MM.1S (cell line): ENCODE data around the gene FBXL13.

Experiments
- DNase-seq: peaks from one replicate; pipeline ENCODE4 v3.0.0-alpha.2; 2015
- H2AFZ ChIP-seq: fragments of 300-600 bp; sonication (generic); 2 replicates; pipeline ENCODE4 v1.6.0; 2016; ENCODE audit warnings: antibody characterized with exemption, low read length
- H3F3A ChIP-seq: fragments of 300-600 bp; sonication (generic); 2 replicates; pipeline ENCODE4 v1.6.1; 2016; ENCODE audit warnings: mild to moderate bottlenecking, antibody characterized with exemption, low read length, moderate library complexity, mixed read lengths; ENCODE audit not compliant: insufficient read depth
- H3K27ac ChIP-seq: fragments of 300-600 bp; sonication (generic); 2 replicates; pipeline ENCODE4 v1.5.1; 2016; ENCODE audit warnings: mild to moderate bottlenecking, low read length
- H3K27me3 ChIP-seq: fragments of 300-600 bp; sonication (generic); replicated peaks from 2 replicates; pipeline ENCODE4 v1.6.0; 2016; ENCODE audit warnings: low read length; ENCODE audit not compliant: insufficient read depth
- H3K36me3 ChIP-seq: fragments of 300-600 bp; sonication (generic); replicated peaks from 2 replicates; pipeline ENCODE4 v1.6.1; 2016; ENCODE audit warnings: mild to moderate bottlenecking, low read length, mixed read lengths; ENCODE audit not compliant: insufficient read depth
- H3K4me1 ChIP-seq: fragments of 300-600 bp; sonication (generic); 2 replicates; pipeline ENCODE4 v1.6.1; 2016; ENCODE audit warnings: low read length, mixed read lengths
- H3K4me2 ChIP-seq: fragments of 300-600 bp; sonication (generic); 2 replicates; pipeline ENCODE4 v1.6.0; 2016; ENCODE audit warnings: low read depth, low read length
- H3K4me3 ChIP-seq: fragments of 300-600 bp; sonication (generic); 2 replicates; pipeline ENCODE4 v1.5.1; 2016; ENCODE audit warnings: low read length, mixed read lengths
- H3K79me2 ChIP-seq: fragments of 300-600 bp; sonication (generic); 2 replicates; pipeline ENCODE4 v1.6.1; 2016; ENCODE audit warnings: mixed run types, low read length, mixed read lengths
- H3K9ac ChIP-seq: fragments of 300-600 bp; sonication (generic); 2 replicates; pipeline ENCODE4 v1.6.1; 2016; ENCODE audit warnings: low read length, mixed read lengths
- H3K9me2 ChIP-seq: fragments of 300-600 bp; sonication (generic); replicated peaks from 2 replicates; pipeline ENCODE4 v1.6.1; 2016; ENCODE audit warnings: mild to moderate bottlenecking, low read length, mixed read lengths; ENCODE audit not compliant: insufficient read depth
- H3K9me3 ChIP-seq: fragments of 300-600 bp; sonication (generic); replicated peaks from 2 replicates; pipeline ENCODE4 v1.6.1; 2016; ENCODE audit warnings: mild to moderate bottlenecking, low read length, mixed read lengths; ENCODE audit not compliant: insufficient read depth
- H4K20me1 ChIP-seq: fragments of 300-600 bp; sonication (generic); 2 replicates; pipeline ENCODE4 v1.6.1; 2016; ENCODE audit warnings: mild to moderate bottlenecking, low read length, moderate library complexity, mixed read lengths; ENCODE audit not compliant: insufficient read depth
- CTCF ChIP-seq: fragments of 300-600 bp; sonication (generic); IDR thresholded peaks from 2 replicates; pipeline ENCODE4 v1.5.1; 2016; ENCODE audit warnings: antibody characterized with exemption, low read length, mixed read lengths
- EZH2 ChIP-seq: fragments of 300-600 bp; sonication (generic); optimal IDR thresholded peaks from 2 replicates; pipeline ENCODE3; 2017; ENCODE audit warnings: low read depth, mild to moderate bottlenecking, antibody characterized with exemption, low read length, mixed read lengths
- EZH2phosphoT487 ChIP-seq: fragments of 300-600 bp; sonication (generic); IDR thresholded peaks from 2 replicates; pipeline ENCODE4 v1.6.1; 2018; ENCODE audit warnings: antibody characterized with exemption, low read length

Gene FBXL13

GRCh38 chr7:102817616-102818573 lies 256.7 kb downstream of the FBXL13 start:
- Histone ChIP-seq H3K36me3 (no peaks in the 10 kb centered on the region), H4K20me1 (no peaks in the 10 kb centered on the region), H3K27me3 (no peaks in the 10 kb centered on the region), H3K9me2 (no peaks in the 10 kb centered on the region), H3F3A (no peaks in the 10 kb centered on the region), H3K9ac (no peak overlapping the region), H3K4me1 (no peaks in the 10 kb centered on the region), H3K9me3 (no peaks in the 10 kb centered on the region), H3K4me2 (no peak overlapping the region), H2AFZ (no peak overlapping the region), H3K27ac (no peak overlapping the region), H3K79me2 (no peaks in the 10 kb centered on the region), H3K4me3 (no peak overlapping the region)
- no peak for TF ChIP-seq EZH2
- no peak for TF ChIP-seq CTCF
- no peak for TF ChIP-seq EZH2phosphoT487
- no peak for DNase-seq

DNA sequence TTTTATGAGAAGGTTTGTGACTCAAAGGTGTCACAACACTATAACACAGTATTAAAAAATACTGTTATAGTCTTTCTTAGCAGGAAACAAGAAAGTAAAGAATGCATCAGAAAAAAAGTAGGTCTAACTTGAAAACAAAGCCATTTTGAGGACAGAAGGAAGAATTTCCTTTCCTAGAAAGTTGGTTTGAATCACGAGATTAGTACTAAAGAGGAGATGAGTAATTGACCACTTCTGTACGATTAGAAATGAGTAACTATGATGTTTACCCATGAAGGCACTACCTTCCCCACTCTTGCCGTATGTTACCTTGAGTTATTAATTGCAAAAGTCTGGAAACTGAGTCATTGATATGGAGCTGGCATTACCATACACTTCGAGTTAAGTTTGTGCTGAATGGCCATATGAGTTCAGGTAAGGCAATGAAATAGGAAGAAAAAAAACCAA lies 260.5 kb downstream of the FBXL13 start:
- no peaks in the 10 kb centered on the region for H3F3A ChIP-seq
- no peak for DNase-seq
- no peak overlapping the region for H3K27ac ChIP-seq
- no peaks in the 10 kb centered on the region for H4K20me1 ChIP-seq
- TF ChIP-seq EZH2phosphoT487 = no peak
- no peak for TF ChIP-seq CTCF
- no peak for TF ChIP-seq EZH2
- H3K4me3 ChIP-seq = no peak overlapping the region
- peaks cover 9% of the 10 kb centered on the region for H3K4me1 ChIP-seq
- no peaks in the 10 kb centered on the region for H3K79me2 ChIP-seq
- no peak overlapping the region for H3K9ac ChIP-seq
- no peaks in the 10 kb centered on the region for H3K27me3 ChIP-seq
- no peaks in the 10 kb centered on the region for H3K36me3 ChIP-seq
- no peaks in the 10 kb centered on the region for H3K9me3 ChIP-seq
- no peak overlapping the region for H3K4me2 ChIP-seq
- H3K9me2 ChIP-seq = no peaks in the 10 kb centered on the region
- H2AFZ ChIP-seq = no peak overlapping the region

DNA sequence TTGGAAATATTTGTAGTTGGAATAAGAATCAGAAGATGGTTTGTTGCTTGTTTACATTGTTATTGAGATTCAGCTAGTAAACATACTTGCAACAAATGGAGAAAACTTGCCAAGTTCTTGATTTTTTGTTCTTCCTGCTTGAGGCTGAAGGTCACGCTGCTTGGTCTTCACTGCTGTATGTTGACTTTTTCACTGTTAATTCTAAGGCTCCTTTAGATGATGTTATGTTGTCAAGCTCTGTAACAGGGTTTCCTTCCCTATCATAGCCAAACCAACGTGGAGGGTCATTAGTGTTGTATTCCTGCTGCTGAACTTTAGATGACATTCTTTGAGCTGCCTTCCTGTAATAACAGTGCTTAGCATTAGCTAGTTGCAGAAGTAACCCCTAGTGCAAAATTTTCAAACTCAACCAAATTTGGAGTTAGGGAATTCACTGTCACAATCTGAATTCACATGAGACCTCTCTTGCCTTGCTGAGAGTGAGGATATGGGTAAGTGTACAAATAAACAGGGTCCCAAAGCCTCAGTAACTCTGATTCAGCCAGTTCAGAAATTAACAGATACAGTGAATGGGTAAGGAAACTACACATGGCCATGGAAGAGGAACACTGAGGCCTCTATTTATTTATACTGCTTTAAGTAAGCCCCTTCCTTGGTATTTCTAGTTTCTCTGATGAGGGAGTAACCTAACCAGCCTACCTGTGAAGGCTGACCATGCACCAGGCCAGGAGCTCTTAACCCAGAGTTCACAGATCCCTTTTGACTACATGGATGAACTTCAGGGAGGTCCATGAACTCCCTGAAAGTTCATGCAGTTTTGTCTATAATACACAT lies 261.2 kb downstream of the FBXL13 start:
- no peak overlapping the region for H3K9ac ChIP-seq
- H3F3A ChIP-seq = no peaks in the 10 kb centered on the region
- H3K79me2 ChIP-seq = no peaks in the 10 kb centered on the region
- no peak overlapping the region for H3K4me3 ChIP-seq
- H3K27me3 ChIP-seq = no peaks in the 10 kb centered on the region
- peaks cover 9% of the 10 kb centered on the region for H3K4me1 ChIP-seq
- H3K27ac ChIP-seq = no peak overlapping the region
- H3K9me3 ChIP-seq = no peaks in the 10 kb centered on the region
- no peaks in the 10 kb centered on the region for H4K20me1 ChIP-seq
- no peak for TF ChIP-seq CTCF
- H3K36me3 ChIP-seq = no peaks in the 10 kb centered on the region
- H3K9me2 ChIP-seq = no peaks in the 10 kb centered on the region
- no peak overlapping the region for H3K4me2 ChIP-seq
- no peak for DNase-seq
- no peak overlapping the region for H2AFZ ChIP-seq
